ENCODE results near the gene DNAH11. TPM values are rescaled to one million over a fixed set of nuclear protein-coding genes. Genes with fewer than 3 reads are reported as not detected.

DNAH11 gene
- total and polyA plus RNA-seq, 2 of the 4 experiments (the other 2 are of a cell fraction), result not detected

- no TSS peak for BruUV-seq (replicated peaks)
- Histone ChIP-seq H3K23ac (ENCODE audit: low read depth, low read length) (no peak overlapping the region), H3K27me3 (ENCODE audit: control insufficient read depth, insufficient read depth, low read length) (no peaks in the 10 kb centered on the region), H3K14ac (replicated peaks; ENCODE audit: low read depth, low read length) (no peak overlapping the region), H2AK9ac (replicated peaks; ENCODE audit: low read depth, low read length, poor library complexity) (no peak overlapping the region), H3K56ac (ENCODE audit: extremely low read depth, insufficient read depth, low read length) (no peak overlapping the region), H3K4ac (ENCODE audit: low read depth, low read length) (no peak overlapping the region), H4K20me1 (ENCODE audit: insufficient read depth, low read length) (no peaks in the 10 kb centered on the region), H3K4me3 (ENCODE audit: insufficient read depth, low read depth, low read length) (no peak overlapping the region), H3K9me3 (ENCODE audit: control insufficient read depth, insufficient read depth, low read length) (no peaks in the 10 kb centered on the region), H3K79me1 (ENCODE audit: low read depth in 1 of 2, low read length in 2 of 2) (no peaks in the 10 kb centered on the region), H4K91ac (ENCODE audit: insufficient read depth, low read depth, low read length) (no peak overlapping the region), H2AK5ac (ENCODE audit: low read depth, low read length) (no peak overlapping the region), H4K8ac (ENCODE audit: low read depth in 2 of 2, low read length in 2 of 2) (no peak overlapping the region), H3K9me1 (ENCODE audit: insufficient read depth, low read length) (no peaks in the 10 kb centered on the region), H3K4me1 (ENCODE audit: control insufficient read depth, insufficient read depth, low read length) (no peaks in the 10 kb centered on the region), H3K18ac (ENCODE audit: low read depth, low read length) (no peak overlapping the region), H4K5ac (ENCODE audit: low read depth, low read length) (no peak overlapping the region), H3K27ac (ENCODE audit: insufficient read depth, low read length) (no peak overlapping the region), H2BK5ac (ENCODE audit: low read depth, low read length, poor library complexity, severe bottlenecking) (no peak overlapping the region), H2BK20ac (ENCODE audit: low read depth, low read length) (no peak overlapping the region), H3K36me3 (ENCODE audit: control insufficient read depth, insufficient read depth, low read length) (no peaks in the 10 kb centered on the region), H3K9ac (ENCODE audit: low read depth, low read length) (no peak overlapping the region), H2AFZ (replicated peaks; ENCODE audit: low read length, poor library complexity) (no peak overlapping the region), H2BK15ac (ENCODE audit: low read depth, low read length) (no peak overlapping the region), H2BK120ac (ENCODE audit: low read depth, low read length) (no peak overlapping the region), H3K4me2 (ENCODE audit: low read depth, low read length) (no peak overlapping the region)
- DNase-seq (no peak), ATAC-seq (ENCODE audit: low read depth) (no peak)
- ChIA-PET POLR2A (ENCODE audit: unreplicated experiment) (no interaction called here), CTCF (no interaction called here)
- in situ Hi-C loops (cut with MboI; ENCODE audit: low sequenced_read_pairs), result no loop called here
- dilution Hi-C loops (cut with HindIII; ENCODE audit: low sequenced_read_pairs, unreplicated experiment), result no loop called here
- WGBS, 2 experiments (ENCODE audit: extremely low coverage in 2 of 2, insufficient read length in 1 of 2), result 83% methylated on average over 2 of the region's 11 CpGs; no CpG with 5 or more reads in 1 of the 2 experiments
- TF ChIP-seq RAD21 (IDR thresholded peaks at IDR 0.05; ENCODE audit: low read length), result no peak
- no peak for TF ChIP-seq MAFK (IDR thresholded peaks at IDR 0.05; ENCODE audit: low read depth, low read length)
- TF ChIP-seq FOS (IDR thresholded peaks at IDR 0.05; ENCODE audit: low read depth, low read length), result no peak
- TF ChIP-seq CTCF (conservative IDR thresholded peaks at IDR 0.05; ENCODE audit: low read depth, low read length), result no peak
- TF ChIP-seq BHLHE40 (IDR thresholded peaks at IDR 0.05; ENCODE audit: low read depth, low read length), result no peak
- TF ChIP-seq, protein P1, sequence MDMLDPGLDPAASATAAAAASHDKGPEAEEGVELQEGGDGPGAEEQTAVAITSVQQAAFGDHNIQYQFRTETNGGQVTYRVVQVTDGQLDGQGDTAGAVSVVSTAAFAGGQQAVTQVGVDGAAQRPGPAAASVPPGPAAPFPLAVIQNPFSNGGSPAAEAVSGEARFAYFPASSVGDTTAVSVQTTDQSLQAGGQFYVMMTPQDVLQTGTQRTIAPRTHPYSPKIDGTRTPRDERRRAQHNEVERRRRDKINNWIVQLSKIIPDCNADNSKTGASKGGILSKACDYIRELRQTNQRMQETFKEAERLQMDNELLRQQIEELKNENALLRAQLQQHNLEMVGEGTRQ (IDR thresholded peaks at IDR 0.05; ENCODE audit: low read depth, low read length), result no peak
- TF ChIP-seq NFE2L2 (IDR thresholded peaks at IDR 0.05; ENCODE audit: low read depth, low read length), result no peak
- no peak for TF ChIP-seq CHD1 (IDR thresholded peaks at IDR 0.05; ENCODE audit: low read depth, low read length)
- TF ChIP-seq MAZ (IDR thresholded peaks at IDR 0.05; ENCODE audit: borderline replicate concordance, low read depth, low read length), result no peak
- TF ChIP-seq POLR2A (IDR thresholded peaks at IDR 0.05; ENCODE audit: low read depth, low read length), result no peak
- no peak for TF ChIP-seq RCOR1 (IDR thresholded peaks at IDR 0.05; ENCODE audit: insufficient replicate concordance, low read length)
- no peak for TF ChIP-seq MXI1 (IDR thresholded peaks at IDR 0.05; ENCODE audit: borderline replicate concordance, low read depth, low read length)
- TF ChIP-seq, protein P2, sequence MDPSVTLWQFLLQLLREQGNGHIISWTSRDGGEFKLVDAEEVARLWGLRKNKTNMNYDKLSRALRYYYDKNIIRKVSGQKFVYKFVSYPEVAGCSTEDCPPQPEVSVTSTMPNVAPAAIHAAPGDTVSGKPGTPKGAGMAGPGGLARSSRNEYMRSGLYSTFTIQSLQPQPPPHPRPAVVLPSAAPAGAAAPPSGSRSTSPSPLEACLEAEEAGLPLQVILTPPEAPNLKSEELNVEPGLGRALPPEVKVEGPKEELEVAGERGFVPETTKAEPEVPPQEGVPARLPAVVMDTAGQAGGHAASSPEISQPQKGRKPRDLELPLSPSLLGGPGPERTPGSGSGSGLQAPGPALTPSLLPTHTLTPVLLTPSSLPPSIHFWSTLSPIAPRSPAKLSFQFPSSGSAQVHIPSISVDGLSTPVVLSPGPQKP (IDR thresholded peaks at IDR 0.05; ENCODE audit: borderline replicate concordance, low read depth, low read length), result no peak
- no peak for TF ChIP-seq SMC3 (IDR thresholded peaks at IDR 0.05; ENCODE audit: low read depth, low read length)
- no peak for TF ChIP-seq RFX5 (IDR thresholded peaks at IDR 0.05; ENCODE audit: low read depth, low read length)
- no peak for TF ChIP-seq CEBPB (IDR thresholded peaks at IDR 0.05; ENCODE audit: low read depth, low read length)
- intact Hi-C loops (cut with micrococcal nuclease), result no loop called here
Observed at GRCh38 chr7:21757537-21758282, 214.9 kb downstream of the DNAH11 start.

All from IMR-90 (cell line).